ENCODE results near the gene CABP2.

DNA sequence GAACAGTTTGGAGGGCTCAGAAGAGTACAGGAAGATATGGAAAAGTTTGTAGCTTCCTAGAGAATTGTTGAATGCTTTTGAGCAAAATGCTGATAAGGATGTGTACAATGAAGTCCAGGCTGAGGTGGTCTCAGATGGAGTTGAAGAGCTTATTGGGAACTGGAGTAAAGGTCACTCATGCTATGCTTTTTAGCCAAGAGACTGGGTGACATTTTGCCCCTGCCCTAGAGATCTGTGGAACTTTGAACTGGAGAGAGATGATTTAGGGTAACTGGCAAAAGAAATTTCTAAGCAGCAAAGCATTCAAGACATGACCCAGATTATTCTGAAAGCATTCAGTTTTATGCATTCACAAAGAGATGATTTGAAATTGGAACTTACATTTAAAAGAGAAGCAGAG lies 27.9 kb upstream of the CABP2 start:
- TF ChIP-seq, protein P1, sequence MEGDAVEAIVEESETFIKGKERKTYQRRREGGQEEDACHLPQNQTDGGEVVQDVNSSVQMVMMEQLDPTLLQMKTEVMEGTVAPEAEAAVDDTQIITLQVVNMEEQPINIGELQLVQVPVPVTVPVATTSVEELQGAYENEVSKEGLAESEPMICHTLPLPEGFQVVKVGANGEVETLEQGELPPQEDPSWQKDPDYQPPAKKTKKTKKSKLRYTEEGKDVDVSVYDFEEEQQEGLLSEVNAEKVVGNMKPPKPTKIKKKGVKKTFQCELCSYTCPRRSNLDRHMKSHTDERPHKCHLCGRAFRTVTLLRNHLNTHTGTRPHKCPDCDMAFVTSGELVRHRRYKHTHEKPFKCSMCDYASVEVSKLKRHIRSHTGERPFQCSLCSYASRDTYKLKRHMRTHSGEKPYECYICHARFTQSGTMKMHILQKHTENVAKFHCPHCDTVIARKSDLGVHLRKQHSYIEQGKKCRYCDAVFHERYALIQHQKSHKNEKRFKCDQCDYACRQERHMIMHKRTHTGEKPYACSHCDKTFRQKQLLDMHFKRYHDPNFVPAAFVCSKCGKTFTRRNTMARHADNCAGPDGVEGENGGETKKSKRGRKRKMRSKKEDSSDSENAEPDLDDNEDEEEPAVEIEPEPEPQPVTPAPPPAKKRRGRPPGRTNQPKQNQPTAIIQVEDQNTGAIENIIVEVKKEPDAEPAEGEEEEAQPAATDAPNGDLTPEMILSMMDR (IDR thresholded peaks at IDR 0.05; ENCODE audit: low read depth, low read length, missing input control): no peak
- TF ChIP-seq FOXA1 (IDR thresholded peaks at IDR 0.05) (no peak), RAD21 (IDR thresholded peaks at IDR 0.05) (no peak)
- TF ChIP-seq, protein P2, sequence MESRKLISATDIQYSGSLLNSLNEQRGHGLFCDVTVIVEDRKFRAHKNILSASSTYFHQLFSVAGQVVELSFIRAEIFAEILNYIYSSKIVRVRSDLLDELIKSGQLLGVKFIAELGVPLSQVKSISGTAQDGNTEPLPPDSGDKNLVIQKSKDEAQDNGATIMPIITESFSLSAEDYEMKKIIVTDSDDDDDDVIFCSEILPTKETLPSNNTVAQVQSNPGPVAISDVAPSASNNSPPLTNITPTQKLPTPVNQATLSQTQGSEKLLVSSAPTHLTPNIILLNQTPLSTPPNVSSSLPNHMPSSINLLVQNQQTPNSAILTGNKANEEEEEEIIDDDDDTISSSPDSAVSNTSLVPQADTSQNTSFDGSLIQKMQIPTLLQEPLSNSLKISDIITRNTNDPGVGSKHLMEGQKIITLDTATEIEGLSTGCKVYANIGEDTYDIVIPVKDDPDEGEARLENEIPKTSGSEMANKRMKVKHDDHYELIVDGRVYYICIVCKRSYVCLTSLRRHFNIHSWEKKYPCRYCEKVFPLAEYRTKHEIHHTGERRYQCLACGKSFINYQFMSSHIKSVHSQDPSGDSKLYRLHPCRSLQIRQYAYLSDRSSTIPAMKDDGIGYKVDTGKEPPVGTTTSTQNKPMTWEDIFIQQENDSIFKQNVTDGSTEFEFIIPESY (IDR thresholded peaks at IDR 0.05): no peak
